Neuronal stem cell (in vitro differentiated cells): Measurements from ENCODE around the gene CDH11.

Experiments
- DNase-seq: peaks from one replicate; pipeline ENCODE4 v3.0.0-alpha.2; 2013; ENCODE audit warnings: low spot score
- H2AFZ ChIP-seq: one replicate; pipeline ENCODE4 v1.6.1; 2013; ENCODE audit warnings: mild to moderate bottlenecking, low read length, inconsistent platforms
- H2AK5ac ChIP-seq: 2 replicates; pipeline ENCODE4 v1.6.1; 2013; ENCODE audit warnings: low read depth, mild to moderate bottlenecking, inconsistent platforms, low read length, moderate library complexity, mixed read lengths
- H2BK120ac ChIP-seq: 2 replicates; pipeline ENCODE4 v1.6.1; 2013; ENCODE audit warnings: low read depth, mild to moderate bottlenecking, inconsistent platforms, low read length, moderate library complexity, mixed read lengths
- H2BK12ac ChIP-seq: one replicate; pipeline ENCODE4 v1.6.1; 2013; ENCODE audit warnings: low read length, inconsistent platforms
- H2BK15ac ChIP-seq: 2 replicates; pipeline ENCODE4 v1.6.1; 2013; ENCODE audit warnings: mild to moderate bottlenecking, low read length, inconsistent platforms, mixed read lengths
- H2BK5ac ChIP-seq: one replicate; pipeline ENCODE4 v1.6.1; 2013; ENCODE audit warnings: inconsistent platforms, mild to moderate bottlenecking, low read length, moderate library complexity
- H3K14ac ChIP-seq: one replicate; pipeline ENCODE4 v1.6.1; 2013; ENCODE audit warnings: low read length, inconsistent platforms
- H3K18ac ChIP-seq: 2 replicates; pipeline ENCODE4 v1.6.1; 2013; ENCODE audit warnings: low read length, inconsistent platforms
- H3K23ac ChIP-seq: 2 replicates; pipeline ENCODE4 v1.6.1; 2013; ENCODE audit warnings: low read depth, mild to moderate bottlenecking, mixed read lengths, low read length, inconsistent platforms; ENCODE audit not compliant: poor library complexity
- H3K27ac ChIP-seq: replicated peaks from 3 replicates; pipeline ENCODE4 v1.5.1; 2013; ENCODE audit warnings: low read length, inconsistent platforms
- H3K27me3 ChIP-seq, 3 experiments: 2 replicates each; pipeline ENCODE4 v1.6.1; 2013; ENCODE audit warnings: low read length in 3 of 3, mild to moderate bottlenecking in 2 of 3, inconsistent platforms in 1 of 3, low read depth in 1 of 3, mixed read lengths in 1 of 3, moderate library complexity in 1 of 3; ENCODE audit not compliant: control insufficient read depth in 3 of 3, insufficient read depth in 3 of 3
- H3K36me3 ChIP-seq, 2 donors: replicated peaks in 1 of 2; 2 replicates each; pipeline ENCODE4 v1.6.1; 2013; ENCODE audit warnings: low read length in 2 of 2; ENCODE audit not compliant: control insufficient read depth in 2 of 2, insufficient read depth in 2 of 2
- H3K4ac ChIP-seq: 2 replicates; pipeline ENCODE4 v1.6.1; 2013; ENCODE audit warnings: inconsistent platforms, mild to moderate bottlenecking, low read length, moderate library complexity
- H3K4me1 ChIP-seq, 2 donors: 1 replicate in 1 of 2; 2 replicates in 1 of 2; pipeline ENCODE4 v1.6.1; 2013; ENCODE audit warnings: low read length in 2 of 2, low read depth in 1 of 2; ENCODE audit not compliant: control insufficient read depth in 2 of 2, insufficient read depth in 1 of 2
- H3K4me2 ChIP-seq: one replicate; pipeline ENCODE4 v1.6.1; 2013; ENCODE audit warnings: mild to moderate bottlenecking, low read length, inconsistent platforms; ENCODE audit not compliant: insufficient read depth, poor library complexity, severe bottlenecking
- H3K4me3 ChIP-seq, 2 donors: 2 replicates each; pipeline ENCODE4 v1.5.1; 2013; ENCODE audit warnings: low read length in 2 of 2, mild to moderate bottlenecking in 2 of 2, inconsistent platforms in 1 of 2, moderate library complexity in 1 of 2
- H3K79me1 ChIP-seq: one replicate; pipeline ENCODE4 v1.6.1; 2013; ENCODE audit warnings: low read depth, mild to moderate bottlenecking, inconsistent platforms, low read length, moderate library complexity
- H3K9ac ChIP-seq: one replicate; pipeline ENCODE4 v1.6.1; 2013; ENCODE audit warnings: mild to moderate bottlenecking, low read depth, low read length, inconsistent platforms; ENCODE audit not compliant: poor library complexity
- H3K9me3 ChIP-seq, 2 donors: replicated peaks in 1 of 2; 2 replicates each; pipeline versions ENCODE3 to v1.6.1; 2013; ENCODE audit warnings: low read length in 2 of 2, mild to moderate bottlenecking in 2 of 2, inconsistent platforms in 1 of 2, low read depth in 1 of 2, mixed read lengths in 1 of 2, moderate library complexity in 1 of 2; ENCODE audit not compliant: control insufficient read depth in 2 of 2, insufficient read depth in 1 of 2
- H4K8ac ChIP-seq: one replicate; pipeline ENCODE4 v1.6.1; 2013; ENCODE audit warnings: low read depth, mild to moderate bottlenecking, inconsistent platforms, low read length, moderate library complexity
- H4K91ac ChIP-seq: one replicate; pipeline ENCODE4 v1.6.1; 2013; ENCODE audit warnings: low read length, low read depth, mild to moderate bottlenecking, inconsistent platforms; ENCODE audit not compliant: poor library complexity
- WGBS, 2 donors: extraction: QIAGEN DNeasy Blood & Tissue Kit; methylation state at CpG; one replicate each; pipeline ENCODE4 v1.1.7; 2013; ENCODE audit warnings: missing lambda C conversion rate in 2 of 2, mixed read lengths in 1 of 2; ENCODE audit not compliant: insufficient read length in 2 of 2, insufficient replicate concordance in 1 of 2; ENCODE audit errors: extremely low coverage in 2 of 2; 5-methylcytosine and 5-hydroxymethylcytosine counted together

CDH11 gene

GRCh38 chr16:65102326-65102725 lies 19.5 kb downstream of the CDH11 start:
- Histone ChIP-seq H2BK12ac (no peak overlapping the region), H3K27ac (no peak overlapping the region), H3K9me3 (no peaks in the 10 kb centered on the region)

DNA sequence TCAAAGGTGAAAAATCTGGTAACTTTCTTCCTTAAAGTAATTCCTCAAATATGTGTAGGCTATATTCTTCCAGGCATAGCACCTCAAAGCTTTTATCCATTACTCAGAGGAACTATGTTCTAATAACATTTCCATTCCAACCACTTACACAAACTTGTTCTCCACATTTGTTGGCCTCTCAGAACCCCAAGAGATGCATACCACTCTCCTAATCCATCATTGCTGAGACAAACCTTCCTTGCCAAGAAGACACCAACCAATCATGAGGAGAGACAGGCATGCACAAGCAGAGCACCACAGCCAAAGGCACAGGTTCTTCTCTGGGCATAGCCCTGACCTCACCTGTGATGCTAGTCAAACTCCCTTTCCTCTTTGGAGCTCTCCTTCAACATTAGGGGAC lies 20.9 kb downstream of the CDH11 start:
- H3K14ac ChIP-seq = no peak overlapping the region
- peaks cover 1% of the 10 kb centered on the region for H3K79me1 ChIP-seq
- H3K9ac ChIP-seq = no peak overlapping the region
- H2AFZ ChIP-seq = no peak overlapping the region
- H2BK15ac ChIP-seq = no peak overlapping the region
- H4K8ac ChIP-seq = no peak overlapping the region
- no peak overlapping the region for H2BK120ac ChIP-seq
- no peak overlapping the region for H3K27ac ChIP-seq
- no peak overlapping the region for H3K23ac ChIP-seq
- H4K91ac ChIP-seq = no peak overlapping the region
- peaks cover 0 to 11% of the 10 kb centered on the region in 2 donors for H3K36me3 ChIP-seq
- no peak overlapping the region for H3K4me2 ChIP-seq
- H3K9me3 ChIP-seq = no peaks in the 10 kb centered on the region
- H3K27me3 ChIP-seq = no peaks in the 10 kb centered on the region
- no peak overlapping the region for H3K18ac ChIP-seq
- no peak overlapping the region for H2BK12ac ChIP-seq
- H3K4me3 ChIP-seq = no peak overlapping the region
- no peak for DNase-seq
- H2BK5ac ChIP-seq = no peak overlapping the region
- H3K4me1 ChIP-seq = no peaks in the 10 kb centered on the region
- no peak overlapping the region for H2AK5ac ChIP-seq
- H3K4ac ChIP-seq = no peak overlapping the region

More at GRCh38 chr16:65102326-65102725, 19.5 kb downstream of the CDH11 start:
- DNase-seq = no peak
- Histone ChIP-seq H3K4me1 (peaks cover 0 to 2% of the 10 kb centered on the region in 2 donors), H3K18ac (no peak overlapping the region), H2AK5ac (no peak overlapping the region), H3K4me3 (no peak overlapping the region), H3K79me1 (peaks cover 1% of the 10 kb centered on the region), H4K8ac (no peak overlapping the region), H2BK5ac (no peak overlapping the region), H3K23ac (no peak overlapping the region), H3K4ac (no peak overlapping the region), H2BK120ac (no peak overlapping the region), H3K27me3 (no peaks in the 10 kb centered on the region), H2AFZ (no peak overlapping the region), H3K9ac (no peak overlapping the region), H3K4me2 (no peak overlapping the region), H3K14ac (no peak overlapping the region), H3K36me3 (peaks cover 0 to 13% of the 10 kb centered on the region in 2 donors), H4K91ac (no peak overlapping the region), H2BK15ac (no peak overlapping the region)
- WGBS, 2 donors = no CpG with 5 or more reads among the region's 1 CpG

DNA sequence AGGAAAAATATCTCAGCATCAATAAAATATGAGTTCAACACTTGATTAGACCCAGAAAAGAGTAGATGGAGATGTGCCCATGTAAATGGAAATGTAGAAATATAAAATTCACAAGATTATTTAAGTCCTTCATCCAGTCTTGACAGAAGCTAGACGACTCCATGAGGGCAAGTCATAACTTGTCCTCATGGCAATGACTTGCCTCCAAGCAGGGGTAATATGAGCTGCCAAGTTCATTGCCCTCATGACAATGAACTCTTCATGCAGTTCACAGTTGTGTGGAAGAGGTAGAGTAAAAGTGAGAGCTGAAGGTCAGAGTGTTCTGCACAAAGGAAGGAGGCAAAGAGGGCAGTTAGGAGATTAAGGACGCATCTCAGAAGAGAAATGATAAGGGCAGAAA lies 22.3 kb downstream of the CDH11 start:
- no CpG with 5 or more reads among the region's 2 CpGs for WGBS, 2 donors
- Histone ChIP-seq H3K27ac (no peak overlapping the region), H2BK120ac (no peak overlapping the region), H2BK15ac (no peak overlapping the region), H3K14ac (no peak overlapping the region), H4K91ac (no peak overlapping the region), H2AFZ (no peak overlapping the region), H3K79me1 (peaks cover 1% of the 10 kb centered on the region), H3K4me3 (no peak overlapping the region), H3K4ac (no peak overlapping the region), H2BK12ac (no peak overlapping the region), H3K27me3 (no peaks in the 10 kb centered on the region), H3K4me1 (no peaks in the 10 kb centered on the region), H2AK5ac (no peak overlapping the region), H3K9me3 (no peaks in the 10 kb centered on the region), H2BK5ac (no peak overlapping the region), H3K23ac (no peak overlapping the region), H3K36me3 (peaks cover 0 to 14% of the 10 kb centered on the region in 2 donors), H4K8ac (no peak overlapping the region), H3K4me2 (no peak overlapping the region), H3K9ac (no peak overlapping the region), H3K18ac (no peak overlapping the region)
- no peak for DNase-seq

DNA sequence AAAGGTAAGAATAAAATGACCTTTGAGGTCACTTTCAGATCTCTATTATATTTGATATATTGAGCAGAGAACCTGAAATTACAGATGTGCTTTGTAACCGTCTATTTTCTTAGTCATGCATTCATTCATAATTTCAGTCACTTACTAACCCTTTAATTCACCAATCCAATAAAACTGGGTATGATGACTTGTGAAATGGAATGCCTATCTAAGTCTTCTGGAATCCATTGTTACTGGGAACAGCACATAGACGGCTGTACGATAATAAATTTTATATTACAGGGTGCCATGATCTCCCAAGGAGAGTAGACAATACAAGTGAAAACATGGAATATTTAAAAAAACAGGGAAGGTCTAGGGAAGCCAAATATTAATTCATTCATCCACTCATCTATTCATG lies 22.9 kb downstream of the CDH11 start:
- Histone ChIP-seq H3K4ac (no peak overlapping the region), H2BK5ac (no peak overlapping the region), H3K23ac (no peak overlapping the region), H2AK5ac (no peak overlapping the region), H3K18ac (no peak overlapping the region), H3K27ac (no peak overlapping the region), H2BK15ac (no peak overlapping the region), H3K9me3 (no peaks in the 10 kb centered on the region), H3K4me3 (no peak overlapping the region), H3K79me1 (peaks cover 1% of the 10 kb centered on the region), H3K4me1 (no peaks in the 10 kb centered on the region), H4K91ac (no peak overlapping the region), H2BK12ac (no peak overlapping the region), H3K14ac (no peak overlapping the region), H2BK120ac (no peak overlapping the region), H3K4me2 (no peak overlapping the region), H4K8ac (no peak overlapping the region), H3K9ac (no peak overlapping the region), H3K36me3 (peaks cover 0 to 17% of the 10 kb centered on the region in 2 donors), H3K27me3 (no peaks in the 10 kb centered on the region), H2AFZ (no peak overlapping the region)
- DNase-seq = no peak
- WGBS, 2 donors = no CpG with 5 or more reads among the region's 3 CpGs
